ENCODE measurements around the gene TNFRSF6B. TPM values are rescaled to one million over a fixed set of nuclear protein-coding genes. Genes with fewer than 3 reads are reported as not detected.

The TNFRSF6B gene
- total RNA-seq, 1 donor from 2014 or later: 2.8 TPM

GRCh38 chr20:63664143-63664851 lies 32.2 kb upstream of the TNFRSF6B start:
- no peaks in the 10 kb centered on the region for H3K9me3 Mint-ChIP-seq (ENCODE audit: unreplicated experiment)
- Histone ChIP-seq H3K4me3 (ENCODE audit: insufficient read depth, low read depth, low read length) (no peak overlapping the region), H3K9ac (ENCODE audit: low read length) (no peak overlapping the region), H3K36me3 (ENCODE audit: insufficient read depth, low read length) (peaks cover 15% of the 10 kb centered on the region), H4K20me1 (ENCODE audit: insufficient read depth, low read length) (peaks cover 8% of the 10 kb centered on the region), H3K4me1 (ENCODE audit: insufficient read depth, low read length) (peaks cover 4% of the 10 kb centered on the region), H3K9me3 (ENCODE audit: insufficient read depth, low read depth, low read length) (no peaks in the 10 kb centered on the region), H3K27me3 (ENCODE audit: insufficient read depth, low read length) (no peaks in the 10 kb centered on the region), H3K27ac (ENCODE audit: low read depth, low read length) (no peak overlapping the region), H3K79me2 (ENCODE audit: insufficient read depth, low read length) (peaks cover 43% of the 10 kb centered on the region), H3K4me2 (ENCODE audit: low read length) (no peak overlapping the region), H2AFZ (ENCODE audit: low read depth, low read length) (no peak overlapping the region)
- no peak overlapping the region for H3K4me3 Mint-ChIP-seq (ENCODE audit: unreplicated experiment)
- H3K36me3 Mint-ChIP-seq (ENCODE audit: low read depth, unreplicated experiment): peaks cover 18% of the 10 kb centered on the region
- H3K27me3 Mint-ChIP-seq (ENCODE audit: low read depth, unreplicated experiment): no peaks in the 10 kb centered on the region
- DNase-seq (ENCODE audit: low read depth) (no peak), FAIRE-seq (no peak)
- no peak for TF ChIP-seq CTCF (IDR thresholded peaks at IDR 0.05; ENCODE audit: insufficient read depth, low read depth, low read length)
- H3K27ac Mint-ChIP-seq (ENCODE audit: unreplicated experiment): no peak overlapping the region
- peaks cover 3% of the 10 kb centered on the region for H3K4me1 Mint-ChIP-seq (ENCODE audit: low read depth, unreplicated experiment)

GRCh38 chr20:63664861-63665594 lies 31.4 kb upstream of the TNFRSF6B start:
- no peaks in the 10 kb centered on the region for H3K27me3 Mint-ChIP-seq (ENCODE audit: low read depth, unreplicated experiment)
- H3K9me3 ChIP-seq (ENCODE audit: insufficient read depth, low read depth, low read length): no peaks in the 10 kb centered on the region
- no peak for FAIRE-seq
- no peak overlapping the region for H2AFZ ChIP-seq (ENCODE audit: low read depth, low read length)
- H3K9ac ChIP-seq (ENCODE audit: low read length): no peak overlapping the region
- no peaks in the 10 kb centered on the region for H3K4me1 ChIP-seq (ENCODE audit: insufficient read depth, low read length)
- H3K36me3 Mint-ChIP-seq (ENCODE audit: low read depth, unreplicated experiment): peaks cover 19% of the 10 kb centered on the region
- H3K27ac Mint-ChIP-seq (ENCODE audit: unreplicated experiment): no peak overlapping the region
- H3K4me2 ChIP-seq (ENCODE audit: low read length): peak overlapping the region; percentile 30
- no peaks in the 10 kb centered on the region for H3K27me3 ChIP-seq (ENCODE audit: insufficient read depth, low read length)
- H3K4me1 Mint-ChIP-seq (ENCODE audit: low read depth, unreplicated experiment): peaks cover 3% of the 10 kb centered on the region
- H3K27ac ChIP-seq (ENCODE audit: low read depth, low read length): no peak overlapping the region
- peaks cover 17% of the 10 kb centered on the region for H3K36me3 ChIP-seq (ENCODE audit: insufficient read depth, low read length)
- H3K9me3 Mint-ChIP-seq (ENCODE audit: unreplicated experiment): no peaks in the 10 kb centered on the region
- no peak overlapping the region for H3K4me3 ChIP-seq (ENCODE audit: insufficient read depth, low read depth, low read length)
- H4K20me1 ChIP-seq (ENCODE audit: insufficient read depth, low read length): peaks cover 8% of the 10 kb centered on the region
- peaks cover 36% of the 10 kb centered on the region for H3K79me2 ChIP-seq (ENCODE audit: insufficient read depth, low read length)
- no peak for DNase-seq (ENCODE audit: low read depth)
- H3K4me3 Mint-ChIP-seq (ENCODE audit: unreplicated experiment): no peak overlapping the region
- TF ChIP-seq EZH2 (IDR thresholded peaks at IDR 0.05; ENCODE audit: insufficient read depth, low read length) (no peak), CTCF (IDR thresholded peaks at IDR 0.05; ENCODE audit: insufficient read depth, low read depth, low read length) (no peak)

- FAIRE-seq: no peak
- H3K27ac Mint-ChIP-seq (ENCODE audit: unreplicated experiment): no peak overlapping the region
- H2AFZ ChIP-seq (ENCODE audit: low read depth, low read length): no peak overlapping the region
- H3K27ac ChIP-seq (ENCODE audit: low read depth, low read length): no peak overlapping the region
- DNase-seq (ENCODE audit: low read depth): no peak
- peaks cover 3% of the 10 kb centered on the region for H3K4me1 Mint-ChIP-seq (ENCODE audit: low read depth, unreplicated experiment)
- no peak overlapping the region for H3K4me3 ChIP-seq (ENCODE audit: insufficient read depth, low read depth, low read length)
- H3K4me3 Mint-ChIP-seq (ENCODE audit: unreplicated experiment): no peak overlapping the region
- peaks cover 19% of the 10 kb centered on the region for H3K36me3 Mint-ChIP-seq (ENCODE audit: low read depth, unreplicated experiment)
- peaks cover 30% of the 10 kb centered on the region for H3K79me2 ChIP-seq (ENCODE audit: insufficient read depth, low read length)
- TF ChIP-seq CTCF (IDR thresholded peaks at IDR 0.05; ENCODE audit: insufficient read depth, low read depth, low read length) (no peak), EZH2 (IDR thresholded peaks at IDR 0.05; ENCODE audit: insufficient read depth, low read length) (no peak)
- no peaks in the 10 kb centered on the region for H3K4me1 ChIP-seq (ENCODE audit: insufficient read depth, low read length)
- peaks cover 17% of the 10 kb centered on the region for H3K36me3 ChIP-seq (ENCODE audit: insufficient read depth, low read length)
- no peak overlapping the region for H3K9ac ChIP-seq (ENCODE audit: low read length)
- H3K9me3 ChIP-seq (ENCODE audit: insufficient read depth, low read depth, low read length): no peaks in the 10 kb centered on the region
- no peaks in the 10 kb centered on the region for H3K9me3 Mint-ChIP-seq (ENCODE audit: unreplicated experiment)
- H3K27me3 Mint-ChIP-seq (ENCODE audit: low read depth, unreplicated experiment): no peaks in the 10 kb centered on the region
- H3K27me3 ChIP-seq (ENCODE audit: insufficient read depth, low read length): no peaks in the 10 kb centered on the region
- no peak overlapping the region for H3K4me2 ChIP-seq (ENCODE audit: low read length)
- H4K20me1 ChIP-seq (ENCODE audit: insufficient read depth, low read length): peaks cover 8% of the 10 kb centered on the region
These were observed 30.7 kb upstream of the TNFRSF6B start for GRCh38 chr20:63665708-63666107.

Data from astrocyte (in vitro differentiated cells and primary cell).